Germinal center (tissue), 1 donor: ENCODE measurements around the gene CCDC121.
A peak's percentile ranks its signal among the peaks of the same experiment; 100 is the strongest.
"Not testable (repeated sequence)": the region's sequence is repeated elsewhere in the genome, so short reads cannot be mapped to it uniquely, and the experiment has no call there.

Source experiments
- DNase-seq: peaks from one replicate; pipeline ENCODE4 v3.0.0; 2012; ENCODE audit warnings: mixed read lengths, low spot score

Gene CCDC121

GRCh38 chr2:27636766-27637165 is 8.0 kb upstream of the CCDC121 start:
- DNase-seq, result no peak

- DNase-seq, result no peak
Observed at GRCh38 chr2:27634291-27634690, 5.5 kb upstream of the CCDC121 start.

GRCh38 chr2:27630257-27630656 is 1.4 kb upstream of the CCDC121 start:
- DNase-seq, result not testable (repeated sequence)

- DNase-seq, result no peak
Observed at GRCh38 chr2:27627963-27628766, 647 bp downstream of the CCDC121 start.

- not testable (repeated sequence) for DNase-seq
Observed at GRCh38 chr2:27626921-27627320, 1.9 kb downstream of the CCDC121 start.

- DNase-seq, result not testable (repeated sequence)
Observed at GRCh38 chr2:27626323-27626722, 2.5 kb downstream of the CCDC121 start.

GRCh38 chr2:27624943-27625342 is 3.9 kb downstream of the CCDC121 start:
- no peak for DNase-seq

- DNase-seq, result no peak
Observed at GRCh38 chr2:27622921-27623384, 5.9 kb downstream of the CCDC121 start.

GRCh38 chr2:27621524-27621923 is 7.3 kb downstream of the CCDC121 start:
- no peak for DNase-seq

- DNase-seq, result no peak
Observed at GRCh38 chr2:27615316-27615715, 13.5 kb downstream of the CCDC121 start.

GRCh38 chr2:27613985-27614384 is 14.8 kb downstream of the CCDC121 start:
- no peak for DNase-seq

- no peak for DNase-seq
Observed at GRCh38 chr2:27606611-27607010, 22.2 kb downstream of the CCDC121 start.

GRCh38 chr2:27596627-27597026 is 32.2 kb downstream of the CCDC121 start:
- no peak for DNase-seq

GRCh38 chr2:27595412-27595811 is 33.4 kb downstream of the CCDC121 start:
- DNase-seq, result not testable (repeated sequence)

GRCh38 chr2:27594020-27594703 is 34.6 kb downstream of the CCDC121 start:
- DNase-seq, result not testable (repeated sequence)

GRCh38 chr2:27593240-27593639 is 35.6 kb downstream of the CCDC121 start:
- DNase-seq, result no peak

- DNase-seq, result no peak
Observed at GRCh38 chr2:27591745-27592144, 37.1 kb downstream of the CCDC121 start.

- DNase-seq, result no peak
Observed at GRCh38 chr2:27588308-27588707, 40.5 kb downstream of the CCDC121 start.

- DNase-seq, result no peak
Observed at GRCh38 chr2:27587025-27587424, 41.8 kb downstream of the CCDC121 start.

- DNase-seq, result no peak
Observed at GRCh38 chr2:27584597-27584996, 44.2 kb downstream of the CCDC121 start.

GRCh38 chr2:27583390-27583915 is 45.4 kb downstream of the CCDC121 start:
- no peak for DNase-seq

- DNase-seq, result peak; percentile 91
Observed at GRCh38 chr2:27582695-27583389, 46.0 kb downstream of the CCDC121 start, which contains the start of gene ZNF512. ZNF512 (plus strand) TSS chr2:27583042; CDS start chr2:27583113, 71 bp downstream.
